ENCODE measurements around the gene ATOX1.

- TF ChIP-seq POLR2A (IDR thresholded peaks at IDR 0.05): no peak
- TF ChIP-seq CTCF (IDR thresholded peaks at IDR 0.05): no peak
These were observed 14.9 kb downstream of the ATOX1 start for GRCh38 chr5:151743530-151743929.
